NCI-H82 treated with DMSO at 0.1 percent for 48 hours (cell line): Measurements from ENCODE around the gene KIF26A.
"Not testable (repeated sequence)": the region's sequence is repeated elsewhere in the genome, so short reads cannot be mapped to it uniquely, and the experiment has no call there.

ENCODE experiments used
- DNase-seq: peaks from one replicate; lab custom pipeline; 2025; ENCODE audit not compliant: unreplicated experiment; lab: John Stamatoyannopoulos, UW

Gene KIF26A

DNA sequence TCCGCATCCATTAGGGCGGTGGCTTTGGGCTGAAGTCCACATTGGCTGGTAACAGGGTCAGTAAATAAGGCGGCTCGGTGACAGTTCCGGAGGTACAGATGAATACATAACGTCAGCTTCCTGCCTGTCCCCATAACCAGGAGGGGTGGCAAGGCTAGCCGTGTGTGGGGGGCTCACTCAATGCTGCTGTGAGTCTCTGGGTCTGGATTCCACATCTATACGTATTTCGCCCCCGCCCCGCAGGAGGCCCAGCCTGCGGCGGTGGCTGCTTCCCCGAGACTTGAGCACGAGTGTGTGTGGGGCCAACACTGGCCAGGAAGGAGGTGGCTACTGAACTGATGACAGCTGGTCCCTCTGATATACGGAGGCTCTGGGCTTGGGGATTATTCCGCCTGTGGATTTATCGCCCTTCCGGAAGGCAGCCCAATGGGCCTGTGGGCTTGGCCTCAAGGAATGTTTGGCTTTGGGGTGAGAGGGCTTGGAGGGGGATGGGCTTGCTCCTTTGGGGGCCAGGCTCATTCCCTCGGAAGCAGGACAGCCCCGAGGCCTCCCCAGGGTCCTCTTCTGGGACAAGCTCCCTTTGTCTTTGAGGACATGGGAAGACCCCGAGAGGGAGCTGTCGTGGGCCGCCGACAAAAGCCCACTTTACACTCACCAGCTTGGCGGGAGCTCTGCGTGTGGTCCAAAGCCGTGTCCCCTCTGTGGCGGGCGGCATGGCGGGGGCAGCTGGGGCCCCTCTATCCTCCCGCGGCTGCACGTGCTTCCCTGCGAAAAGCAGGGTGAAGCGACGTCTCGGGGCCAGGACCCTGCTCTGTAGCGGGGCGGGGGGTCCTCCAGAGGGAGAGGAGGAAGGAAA, 82.1 kb downstream of the KIF26A start:
- DNase-seq: peak; percentile 19

DNA sequence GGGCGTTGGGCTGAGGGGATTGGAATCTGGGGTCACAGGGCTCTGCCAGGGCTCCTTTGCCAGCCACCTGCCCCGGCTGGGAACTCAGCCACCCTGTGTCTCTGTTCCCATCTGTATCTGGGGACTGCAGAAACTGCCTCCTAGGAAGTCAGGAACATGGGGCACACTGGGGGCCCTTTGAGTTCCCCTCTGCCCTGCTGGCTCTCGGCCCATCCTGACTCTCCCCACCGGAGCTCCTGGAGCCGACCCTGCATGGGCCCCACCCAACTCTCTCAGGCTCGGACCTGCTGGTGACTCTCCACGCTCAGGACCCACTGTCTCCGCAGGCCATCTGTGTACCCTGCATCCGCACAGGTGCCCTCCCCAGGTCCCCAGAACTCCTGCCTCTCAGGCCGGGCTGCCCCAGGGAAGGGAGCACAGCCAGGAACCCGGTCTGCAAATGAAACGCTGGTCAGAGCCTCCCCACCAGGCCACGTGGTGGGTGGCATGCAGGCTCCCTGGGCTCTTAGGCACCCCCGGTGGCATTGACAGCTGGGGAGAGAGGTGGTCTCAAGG, 82.8 kb downstream of the KIF26A start:
- no peak for DNase-seq

DNA sequence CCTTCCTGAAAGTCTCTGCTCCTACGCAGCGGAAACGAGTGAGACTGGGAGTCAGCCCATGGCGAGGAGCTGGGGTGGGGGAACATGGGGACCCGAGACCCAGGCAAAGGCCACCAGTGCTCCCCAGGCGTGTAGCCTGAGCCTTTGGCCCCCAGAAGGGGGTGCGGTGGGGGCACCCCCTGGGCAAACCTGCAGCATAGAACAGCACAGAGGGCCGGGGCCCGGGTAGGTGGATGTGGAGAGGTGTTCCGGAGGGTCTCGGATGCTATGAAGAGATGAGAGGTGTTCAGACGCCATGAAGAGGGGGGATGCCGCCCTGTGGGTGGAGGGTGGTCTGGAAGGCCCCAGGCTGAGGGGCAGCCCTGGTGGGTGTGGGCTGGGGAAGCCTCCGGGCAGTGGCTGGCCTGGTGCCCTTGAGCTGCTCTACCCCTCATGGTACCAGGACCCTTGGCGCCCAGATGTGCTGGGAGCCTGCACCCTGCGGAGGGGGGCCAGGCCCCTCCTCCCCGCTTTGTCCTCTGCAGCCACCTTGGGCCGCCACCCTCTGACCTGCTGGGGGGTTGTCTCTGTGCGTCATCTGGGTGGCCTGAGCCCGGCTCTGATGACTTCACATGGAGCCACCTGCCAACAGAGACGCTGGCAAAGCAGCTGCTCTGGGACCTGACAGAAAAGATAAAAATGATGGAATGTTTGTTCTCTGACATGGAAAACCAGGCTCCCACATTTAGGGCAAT, 83.4 kb downstream of the KIF26A start:
- DNase-seq: no peak

DNA sequence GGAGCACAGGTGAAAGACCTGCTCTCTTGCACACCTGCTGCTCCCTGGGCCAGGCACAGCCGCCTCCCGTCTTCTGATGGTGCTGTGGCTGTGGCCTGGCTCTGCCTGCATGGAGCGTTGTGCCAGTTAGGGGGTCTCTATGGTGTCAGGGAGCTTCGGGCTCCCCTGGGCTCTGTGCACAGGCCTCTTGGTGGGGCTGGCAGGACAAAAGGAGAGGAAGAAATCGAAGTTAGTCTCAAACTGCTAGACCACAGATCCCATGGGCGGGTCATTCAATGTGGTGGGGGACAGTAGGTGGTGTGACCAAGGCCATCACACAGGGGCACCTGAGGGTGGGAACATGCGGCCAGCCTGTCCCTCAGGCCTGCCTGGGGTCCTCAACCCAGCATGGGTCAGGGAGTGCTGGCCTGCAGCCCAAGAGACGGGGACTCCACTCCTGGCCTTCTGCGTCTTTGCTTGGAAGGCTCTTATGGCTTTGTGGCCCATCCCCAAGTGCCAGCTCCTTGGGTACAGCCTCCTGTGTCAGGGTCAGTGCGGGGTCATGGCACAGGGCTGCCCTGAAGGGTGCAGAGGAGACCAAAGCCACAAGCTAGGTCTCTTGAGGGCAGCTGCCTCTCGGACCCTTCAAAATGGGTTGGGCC, 84.1 kb downstream of the KIF26A start:
- DNase-seq: no peak

DNA sequence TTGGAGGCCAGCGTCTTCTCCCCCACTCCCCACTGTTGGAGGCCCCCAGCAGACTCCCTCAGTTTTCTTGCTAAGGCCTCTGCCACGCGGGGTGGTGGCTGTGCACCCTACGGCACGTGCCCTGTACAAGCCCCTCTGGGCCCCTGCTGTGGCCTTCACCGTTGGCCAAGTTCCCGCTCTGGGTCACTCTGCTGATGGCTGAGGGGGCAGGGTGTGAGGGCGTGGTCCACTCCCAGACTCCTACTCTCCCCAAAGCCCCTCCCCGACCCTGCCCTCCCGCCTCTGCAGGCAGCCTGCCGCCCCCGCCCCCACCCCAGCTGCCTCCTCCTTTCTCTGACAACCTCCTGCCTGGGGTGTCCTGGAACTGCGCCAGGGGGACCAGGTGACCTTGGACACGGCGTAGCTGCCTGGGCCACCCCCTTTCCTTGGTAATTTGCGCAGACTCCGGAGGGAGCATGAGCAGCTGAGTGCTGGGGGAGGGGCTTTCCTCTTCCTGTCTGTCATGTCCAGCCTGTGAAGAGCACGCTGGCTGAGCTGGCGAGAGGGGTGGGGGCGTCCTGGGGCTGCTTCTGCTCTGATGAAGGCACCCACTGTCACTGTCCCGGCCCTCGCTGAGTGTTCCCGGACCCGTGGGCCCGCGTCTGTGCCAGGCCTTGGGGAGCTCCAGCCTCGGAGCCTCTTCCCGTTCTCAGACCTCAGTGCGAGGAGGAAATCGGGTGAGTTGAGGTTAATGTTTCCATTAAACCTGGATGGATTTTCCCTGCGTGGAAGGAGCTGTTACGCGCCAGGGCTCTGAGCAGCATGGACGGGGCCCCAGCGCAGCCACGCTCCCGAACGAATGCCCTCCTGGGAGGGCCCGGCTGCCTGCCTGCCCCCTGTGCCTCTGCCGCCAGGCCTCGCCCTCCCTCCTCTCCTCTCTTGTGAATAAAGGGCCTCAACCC, 85.0 kb downstream of the KIF26A start:
- DNase-seq: peak; percentile 85

DNA sequence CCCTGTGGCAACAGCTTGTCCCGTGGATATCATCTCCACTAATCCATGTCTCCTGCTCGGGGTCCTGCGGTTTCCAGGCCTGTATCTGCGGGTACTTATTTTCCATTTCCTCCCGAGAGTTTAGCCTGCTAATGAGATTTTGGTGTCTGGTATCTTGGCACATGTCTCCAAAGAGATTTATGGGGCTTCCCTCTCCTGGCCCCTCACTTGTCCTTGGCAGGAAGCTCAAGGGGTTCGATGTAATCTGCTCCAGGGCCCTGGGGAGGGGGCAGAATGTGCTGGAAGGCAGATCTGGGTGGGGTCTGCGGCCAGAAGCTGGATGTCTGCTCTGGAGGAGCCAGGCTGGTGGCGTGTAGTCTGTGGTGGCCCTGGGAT, 85.7 kb downstream of the KIF26A start:
- peak; percentile 96 for DNase-seq

DNA sequence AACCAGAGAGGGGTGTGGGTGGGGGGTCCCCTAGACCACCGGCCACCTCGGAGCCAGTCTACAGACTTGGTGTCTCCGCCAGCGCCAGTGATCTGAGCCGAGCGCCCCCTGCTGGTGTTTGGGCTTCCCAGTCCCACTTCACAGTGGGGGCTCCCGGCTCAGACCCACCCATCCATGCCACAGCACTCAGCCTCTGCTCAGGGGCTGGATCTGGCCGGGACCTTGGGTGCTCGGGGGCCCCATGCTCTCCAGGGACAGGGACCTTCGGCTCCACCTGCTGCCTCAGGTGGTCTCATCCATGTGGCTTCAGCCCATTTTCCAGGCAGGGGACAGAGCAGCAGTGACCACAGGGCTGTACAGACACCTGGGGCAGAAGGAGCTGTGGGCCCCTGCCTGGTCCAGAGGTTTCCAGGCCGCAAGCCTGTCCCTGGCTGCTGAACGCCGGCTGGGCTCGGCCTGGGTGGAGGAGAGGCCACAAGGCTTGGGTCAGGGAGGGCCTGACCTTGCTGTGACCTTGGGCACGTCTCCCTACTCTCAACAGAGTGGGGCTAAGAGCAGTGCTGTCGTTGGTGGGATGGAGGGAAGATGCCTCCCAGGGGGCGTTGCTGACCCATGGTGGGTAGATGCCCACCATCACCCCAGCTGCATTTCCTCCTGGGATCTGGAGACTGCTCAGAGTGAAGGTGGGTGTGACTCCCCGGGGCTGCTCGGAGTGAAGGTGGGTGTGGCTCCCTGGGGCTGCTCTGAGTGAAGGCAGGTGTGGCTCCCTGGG, 86.3 kb downstream of the KIF26A start:
- DNase-seq: peak; percentile 73

DNA sequence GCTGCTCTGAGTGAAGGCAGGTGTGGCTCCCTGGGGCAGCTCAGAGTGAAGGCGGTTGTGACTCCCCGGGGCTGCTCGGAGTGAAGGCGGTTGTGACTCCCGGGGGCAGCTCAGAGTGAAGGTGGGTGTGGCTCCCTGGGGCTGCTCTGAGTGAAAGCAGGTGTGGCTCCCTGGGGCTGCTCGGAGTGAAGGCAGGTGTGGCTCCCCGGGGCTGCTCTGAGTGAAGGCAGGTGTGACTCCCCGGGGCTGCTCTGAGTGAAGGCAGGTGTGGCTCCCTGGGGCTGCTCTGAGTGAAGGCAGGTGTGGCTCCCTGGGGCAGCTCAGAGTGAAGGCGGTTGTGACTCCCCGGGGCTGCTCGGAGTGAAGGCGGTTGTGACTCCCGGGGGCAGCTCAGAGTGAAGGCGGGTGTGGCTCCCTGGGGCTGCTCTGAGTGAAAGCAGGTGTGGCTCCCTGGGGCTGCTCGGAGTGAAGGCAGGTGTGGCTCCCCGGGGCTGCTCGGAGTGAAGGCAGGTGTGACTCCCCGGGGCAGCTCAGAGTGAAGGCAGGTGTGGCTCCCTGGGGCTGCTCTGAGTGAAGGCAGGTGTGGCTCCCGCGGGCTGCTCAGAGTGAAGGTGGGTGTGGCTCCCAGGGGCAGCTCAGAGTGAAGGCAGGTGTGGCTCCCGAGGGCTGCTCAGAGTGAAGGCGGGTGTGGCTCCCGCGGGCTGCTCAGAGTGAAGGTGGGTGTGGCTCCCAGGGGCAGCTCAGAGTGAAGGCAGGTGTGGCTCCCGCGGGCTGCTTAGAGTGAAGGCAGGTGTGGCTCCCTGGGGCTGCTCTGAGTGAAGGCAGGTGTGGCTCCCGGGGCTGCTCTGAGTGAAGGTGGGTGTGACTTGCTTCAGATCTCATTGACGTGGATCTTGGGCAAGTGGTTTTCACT, 87.1 kb downstream of the KIF26A start:
- DNase-seq: not testable (repeated sequence)

DNA sequence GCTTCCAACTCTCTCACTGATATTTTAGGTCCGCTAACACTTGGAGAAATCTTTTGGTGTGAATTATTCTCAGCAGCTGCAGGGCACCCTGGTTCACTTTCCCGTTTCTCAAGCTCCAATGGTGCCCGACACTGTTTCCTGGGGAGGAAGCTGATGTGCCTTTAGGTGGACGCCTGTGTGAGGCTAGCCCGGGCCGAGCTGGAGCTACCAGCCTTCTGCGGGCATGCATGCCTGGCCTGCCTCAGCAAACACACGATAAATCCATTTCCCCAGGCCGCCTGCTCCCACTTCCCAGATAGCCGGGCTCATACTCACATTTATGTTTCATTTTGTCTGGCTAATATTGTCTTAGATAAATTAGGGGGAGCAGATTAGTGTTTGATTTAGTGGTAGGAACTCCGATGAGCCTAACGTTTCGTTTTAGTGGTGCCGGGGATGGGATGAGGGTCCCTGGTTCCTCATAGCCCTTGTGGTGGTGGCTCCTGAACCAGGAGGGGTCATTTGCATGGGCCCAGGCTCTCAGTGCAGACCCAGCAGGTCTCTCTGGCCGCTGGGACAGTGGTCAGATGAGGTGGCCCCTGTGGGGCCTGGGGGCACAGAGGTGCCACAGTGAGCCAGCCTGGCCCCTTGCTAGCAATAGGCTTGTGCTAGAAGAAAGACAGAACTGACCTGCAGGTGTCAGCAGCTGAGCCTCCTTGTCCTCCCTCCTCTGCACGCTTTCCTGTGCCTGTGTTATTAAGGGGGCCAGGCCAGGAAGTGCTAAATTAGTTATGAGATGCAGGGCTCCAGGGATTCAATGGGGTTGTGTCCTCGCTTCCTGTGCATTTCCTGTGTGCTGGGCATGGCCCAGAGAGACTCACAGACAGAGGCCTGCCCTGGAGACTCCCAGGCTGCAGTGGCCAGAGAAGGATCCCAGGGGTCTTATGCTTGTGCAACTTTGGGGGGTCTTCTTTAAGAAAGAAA, 88.3 kb downstream of the KIF26A start:
- DNase-seq: no peak

- DNase-seq: no peak
Observed at GRCh38 chr14:104227806-104228205, 89.4 kb downstream of the KIF26A start.

- DNase-seq: no peak
Observed at GRCh38 chr14:104228221-104228620, 89.8 kb downstream of the KIF26A start.

DNA sequence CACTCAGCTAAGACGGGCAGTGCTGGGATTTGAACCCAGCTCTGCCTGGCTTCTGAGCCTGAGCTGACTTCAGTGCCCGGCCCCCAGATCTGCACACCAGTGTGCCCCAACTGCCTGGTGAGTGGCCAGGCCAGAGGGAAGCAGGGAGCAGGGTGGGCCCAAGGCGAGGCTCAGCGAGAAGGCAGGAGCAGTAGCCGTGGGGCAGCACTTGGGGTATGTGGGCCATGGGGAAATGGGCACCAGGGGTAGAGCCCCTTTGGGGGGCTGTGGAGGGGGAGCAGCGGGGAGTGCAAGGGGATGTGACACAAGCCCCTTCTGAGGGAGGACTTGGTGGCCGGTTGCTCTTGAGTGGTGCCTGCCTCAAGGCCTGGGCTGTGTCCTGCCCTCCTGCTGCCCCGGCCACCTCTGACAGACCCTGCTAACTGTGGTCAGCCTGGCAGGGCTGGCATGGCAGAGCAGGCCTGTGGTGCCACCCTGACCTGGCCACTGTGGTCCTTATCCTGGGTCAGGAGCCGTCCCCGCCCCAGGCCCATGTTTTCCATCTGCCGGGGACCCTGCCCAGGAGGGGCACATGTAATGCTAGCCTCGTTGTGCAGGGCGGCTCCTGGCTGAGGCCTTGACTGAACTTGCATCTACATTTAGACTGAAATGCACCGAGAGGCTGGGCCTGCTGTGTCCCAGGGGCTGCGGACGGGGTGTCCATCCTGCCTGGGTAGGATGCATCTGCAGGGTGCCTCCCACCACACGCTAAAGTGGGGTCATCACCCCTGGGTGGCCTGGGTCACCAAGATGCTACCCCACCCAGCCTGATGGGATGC, 90.5 kb downstream of the KIF26A start:
- DNase-seq: no peak

- no peak for DNase-seq
Observed at GRCh38 chr14:104229534-104230055, 91.2 kb downstream of the KIF26A start.

DNA sequence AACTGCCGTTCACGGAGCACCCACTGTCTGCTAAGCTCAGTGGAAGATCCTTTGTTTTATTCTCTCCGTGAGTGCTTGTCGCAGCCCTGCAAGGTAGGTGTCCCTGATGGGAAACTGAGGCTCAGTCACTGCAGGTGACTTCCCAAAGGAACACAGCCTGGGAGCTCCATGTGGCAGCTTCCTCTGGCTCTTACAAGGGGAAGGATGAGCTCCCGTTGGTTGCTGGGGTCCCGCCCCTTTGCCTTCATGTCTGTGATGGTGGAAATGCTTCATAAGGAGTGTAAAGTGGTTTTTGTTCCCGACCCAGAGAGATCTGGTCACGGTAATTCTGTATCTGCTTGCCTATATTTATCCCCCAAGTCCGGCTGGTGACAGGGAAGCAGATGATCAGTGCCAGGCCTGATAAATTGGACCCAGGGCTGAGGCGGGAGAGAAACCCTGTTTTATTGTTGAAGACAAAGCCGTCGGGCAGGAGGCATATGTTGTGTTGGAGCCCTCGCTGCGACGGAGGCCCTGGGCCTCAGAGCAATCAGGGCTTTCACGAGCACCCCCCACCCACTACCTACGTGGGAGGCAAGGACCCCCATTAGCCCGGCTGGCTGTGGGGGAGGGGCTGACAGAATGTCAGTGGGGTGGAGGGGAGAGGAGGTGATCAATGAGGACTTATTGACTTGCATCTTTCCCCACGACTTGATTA, 91.9 kb downstream of the KIF26A start:
- no peak for DNase-seq
